Measurements from ENCODE around the gene GOLGA6L24.
"Not testable (repeated sequence)": the region's sequence is repeated elsewhere in the genome, so short reads cannot be mapped to it uniquely, and the experiment has no call there.

Gene GOLGA6L24

GRCh38 chr15:28357984-28358383 lies at the start of gene GOLGA6L24:
GOLGA6L24 (minus strand) TSS chr15:28358084; CDS start chr15:28358023, 61 bp downstream.
- not testable (repeated sequence) for DNase-seq (ENCODE audit: low read depth)

- DNase-seq (ENCODE audit: low read depth): not testable (repeated sequence)
Observed at GRCh38 chr15:28402774-28403435, 45.0 kb upstream of the GOLGA6L24 start.

GRCh38 chr15:28396022-28396421 lies 38.1 kb upstream of the GOLGA6L24 start:
- not testable (repeated sequence) for DNase-seq (ENCODE audit: low read depth)

- DNase-seq (ENCODE audit: low read depth): not testable (repeated sequence)
Observed at GRCh38 chr15:28380053-28380452, 22.2 kb upstream of the GOLGA6L24 start.

- DNase-seq (ENCODE audit: low read depth): not testable (repeated sequence)
Observed at GRCh38 chr15:28378364-28378763, 20.5 kb upstream of the GOLGA6L24 start, which contains the start of gene GOLGA8F. GOLGA8F (plus strand) TSS chr15:28378664; CDS start chr15:28378762, 98 bp downstream.

- DNase-seq (ENCODE audit: low read depth): not testable (repeated sequence)
Observed at GRCh38 chr15:28365502-28365901, 7.6 kb upstream of the GOLGA6L24 start.

GRCh38 chr15:28322129-28322588 lies 35.7 kb downstream of the GOLGA6L24 start, which contains the start of gene HERC2:
HERC2 (minus strand) TSS chr15:28322179; CDS start chr15:28321433, 746 bp downstream.
- DNase-seq (ENCODE audit: low read depth): not testable (repeated sequence)

GRCh38 chr15:28321358-28322078 lies 36.4 kb downstream of the GOLGA6L24 start:
- not testable (repeated sequence) for DNase-seq (ENCODE audit: low read depth)

- DNase-seq (ENCODE audit: low read depth): not testable (repeated sequence)
Observed at GRCh38 chr15:28319725-28320124, 38.2 kb downstream of the GOLGA6L24 start.

- not testable (repeated sequence) for DNase-seq (ENCODE audit: low read depth)
Observed at GRCh38 chr15:28318828-28319227, 39.1 kb downstream of the GOLGA6L24 start.

- not testable (repeated sequence) for DNase-seq (ENCODE audit: low read depth)
Observed at GRCh38 chr15:28318122-28318521, 39.8 kb downstream of the GOLGA6L24 start.

GRCh38 chr15:28316958-28317357 lies 40.9 kb downstream of the GOLGA6L24 start:
- DNase-seq (ENCODE audit: low read depth): not testable (repeated sequence)

GRCh38 chr15:28310454-28310853 lies 47.4 kb downstream of the GOLGA6L24 start:
- DNase-seq (ENCODE audit: low read depth): not testable (repeated sequence)

GRCh38 chr15:28308718-28309117 lies 49.2 kb downstream of the GOLGA6L24 start:
- not testable (repeated sequence) for DNase-seq (ENCODE audit: low read depth)
